ENCODE data around the gene TRABD.

DNA sequence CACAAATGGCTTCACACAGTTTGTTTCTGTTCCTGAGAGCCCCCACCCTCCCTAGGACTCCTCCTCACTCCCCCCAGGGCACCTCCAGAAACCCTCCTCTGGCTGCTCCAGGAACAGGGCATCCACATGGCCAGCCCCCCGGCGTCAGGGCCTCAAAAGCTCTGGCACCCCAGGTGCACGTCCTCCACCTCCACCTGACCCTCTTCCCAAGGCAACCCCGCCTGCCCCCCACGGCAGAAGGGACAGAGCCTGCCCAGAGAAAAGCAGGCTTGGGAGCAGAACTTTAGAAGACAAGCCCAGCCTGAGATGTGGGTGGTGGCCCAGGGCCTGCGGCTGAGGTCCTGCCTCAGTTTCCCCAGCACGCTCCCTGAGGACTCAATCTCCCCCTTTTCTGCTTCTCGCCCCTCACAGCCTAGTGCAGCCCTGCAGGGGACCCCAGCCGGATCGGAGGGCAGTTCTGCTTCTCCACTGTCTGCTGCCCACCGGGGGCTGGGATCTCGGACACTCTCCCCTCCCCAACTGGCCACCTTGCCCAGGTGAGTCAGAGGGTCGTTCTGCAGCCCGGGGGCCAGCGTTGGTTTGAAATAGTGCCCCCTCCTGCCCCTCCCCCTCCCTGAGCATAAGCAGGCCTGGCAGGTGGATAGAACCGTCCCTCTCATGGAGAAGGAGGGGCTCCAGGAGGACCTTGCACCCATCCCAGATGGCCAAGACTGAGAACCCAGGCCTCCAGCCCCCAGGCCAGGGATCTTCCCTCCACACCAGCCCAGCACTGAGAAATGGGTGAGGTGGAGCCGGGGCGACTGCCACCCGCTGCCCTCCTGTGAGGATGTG is 2.4 kb upstream of the TRABD start:
- TF ChIP-seq POLR2A (IDR thresholded peaks at IDR 0.05): no peak
- TF ChIP-seq, protein P1, sequence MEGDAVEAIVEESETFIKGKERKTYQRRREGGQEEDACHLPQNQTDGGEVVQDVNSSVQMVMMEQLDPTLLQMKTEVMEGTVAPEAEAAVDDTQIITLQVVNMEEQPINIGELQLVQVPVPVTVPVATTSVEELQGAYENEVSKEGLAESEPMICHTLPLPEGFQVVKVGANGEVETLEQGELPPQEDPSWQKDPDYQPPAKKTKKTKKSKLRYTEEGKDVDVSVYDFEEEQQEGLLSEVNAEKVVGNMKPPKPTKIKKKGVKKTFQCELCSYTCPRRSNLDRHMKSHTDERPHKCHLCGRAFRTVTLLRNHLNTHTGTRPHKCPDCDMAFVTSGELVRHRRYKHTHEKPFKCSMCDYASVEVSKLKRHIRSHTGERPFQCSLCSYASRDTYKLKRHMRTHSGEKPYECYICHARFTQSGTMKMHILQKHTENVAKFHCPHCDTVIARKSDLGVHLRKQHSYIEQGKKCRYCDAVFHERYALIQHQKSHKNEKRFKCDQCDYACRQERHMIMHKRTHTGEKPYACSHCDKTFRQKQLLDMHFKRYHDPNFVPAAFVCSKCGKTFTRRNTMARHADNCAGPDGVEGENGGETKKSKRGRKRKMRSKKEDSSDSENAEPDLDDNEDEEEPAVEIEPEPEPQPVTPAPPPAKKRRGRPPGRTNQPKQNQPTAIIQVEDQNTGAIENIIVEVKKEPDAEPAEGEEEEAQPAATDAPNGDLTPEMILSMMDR (IDR thresholded peaks at IDR 0.05): no peak
